Stimulated activated memory B cell treated with anti-CD40 and anti-IgM and Interleukin-4, amounts not matched to agents 10 μg/mL and 1 μg/mL and 100 μg/mL, for 72 hours (primary cell): Measurements from ENCODE around the gene TOGARAM2.

ENCODE experiments used
- ATAC-seq: fragments of 150-1000 bp; cut with Tn5 transposase; 2 replicates; pipeline ENCODE4 v1.10.0; 2021
- H3K27ac Mint-ChIP-seq: one replicate; pipeline ENCODE4 v1.8.0; 2022; ENCODE audit warnings: mild to moderate bottlenecking, mixed read lengths
- H3K27me3 Mint-ChIP-seq: one replicate; pipeline ENCODE4 v1.8.0; 2022; ENCODE audit warnings: mixed read lengths
- H3K36me3 Mint-ChIP-seq: one replicate; pipeline ENCODE4 v1.8.0; 2022; ENCODE audit warnings: mixed read lengths
- H3K4me1 Mint-ChIP-seq: one replicate; pipeline ENCODE4 v1.8.0; 2022; ENCODE audit warnings: mixed read lengths
- H3K4me3 Mint-ChIP-seq: one replicate; pipeline ENCODE4 v1.8.0; 2022; ENCODE audit warnings: mild to moderate bottlenecking, moderate library complexity, mixed read lengths
- H3K9me3 Mint-ChIP-seq: one replicate; pipeline ENCODE4 v1.8.0; 2022; ENCODE audit warnings: mixed read lengths

The TOGARAM2 gene

DNA sequence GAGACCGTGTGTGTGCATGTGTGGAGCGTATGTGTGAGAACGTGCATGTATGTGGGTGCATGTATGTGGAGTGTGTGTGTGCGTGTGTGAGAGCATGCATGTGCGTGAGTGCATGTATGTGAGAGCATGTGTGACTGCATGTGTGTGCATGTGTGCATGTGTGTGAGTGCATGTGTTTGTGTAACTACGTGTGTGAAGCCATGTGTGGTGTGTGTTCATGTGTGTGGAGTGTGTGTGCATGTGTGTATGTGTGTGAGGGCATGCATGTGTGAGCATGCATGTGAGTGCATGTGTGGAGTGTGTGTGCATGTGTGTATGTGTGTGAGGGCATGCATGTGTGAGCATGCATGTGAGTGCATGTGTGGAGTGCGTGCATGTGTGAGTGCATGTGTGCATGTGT lies 24.2 kb downstream of the TOGARAM2 start:
- no peaks in the 10 kb centered on the region for H3K27me3 Mint-ChIP-seq
- H3K9me3 Mint-ChIP-seq, result no peaks in the 10 kb centered on the region
- no peaks in the 10 kb centered on the region for H3K36me3 Mint-ChIP-seq
- peaks cover 4% of the 10 kb centered on the region for H3K4me1 Mint-ChIP-seq
- no peak for ATAC-seq
- H3K4me3 Mint-ChIP-seq, result no peak overlapping the region
- no peak overlapping the region for H3K27ac Mint-ChIP-seq

DNA sequence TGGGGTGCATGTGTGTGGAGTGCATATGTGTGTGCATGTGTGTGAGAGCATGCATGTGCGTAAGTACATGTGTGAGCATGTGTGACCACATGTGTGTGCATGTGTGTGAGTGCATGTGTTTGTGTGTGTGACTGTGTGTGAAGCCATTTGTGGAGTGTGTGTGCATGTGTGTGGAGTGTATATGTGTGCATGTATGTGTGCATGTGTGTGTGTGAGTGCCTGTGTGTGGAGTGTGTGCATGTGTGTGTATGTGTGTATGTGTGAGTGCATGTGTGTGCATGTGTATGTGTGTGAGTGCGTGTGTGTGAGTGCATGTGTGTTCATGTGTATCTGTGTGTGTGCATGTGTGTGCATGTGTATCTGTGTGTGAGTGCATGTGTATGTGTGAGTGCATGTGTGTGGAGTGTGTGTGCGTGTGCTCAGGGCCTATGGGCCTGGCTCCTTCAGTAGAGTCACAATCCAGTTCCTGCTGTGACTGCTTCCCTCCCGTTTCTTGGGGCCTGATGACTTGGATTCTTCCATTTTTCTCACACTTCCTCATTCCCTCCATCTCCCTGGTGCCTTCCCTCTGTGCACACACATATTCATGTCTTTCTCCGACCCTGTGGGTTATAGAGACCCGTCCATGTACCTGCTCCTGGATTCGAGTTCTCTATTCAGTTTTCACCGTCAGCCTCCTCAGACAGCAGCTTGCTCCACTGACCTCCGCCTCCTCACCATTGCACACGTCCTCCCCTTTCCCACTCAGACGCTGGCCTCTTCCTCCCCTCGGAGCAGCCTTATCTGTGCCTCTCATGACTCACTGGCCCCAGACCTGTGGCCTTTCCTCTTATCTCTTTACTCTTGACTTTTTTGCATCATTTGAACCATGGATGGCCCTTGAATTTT lies 25.2 kb downstream of the TOGARAM2 start:
- no peak overlapping the region for H3K4me3 Mint-ChIP-seq
- no peak for ATAC-seq
- peaks cover 1% of the 10 kb centered on the region for H3K27me3 Mint-ChIP-seq
- no peaks in the 10 kb centered on the region for H3K9me3 Mint-ChIP-seq
- peaks cover 10% of the 10 kb centered on the region for H3K4me1 Mint-ChIP-seq
- H3K36me3 Mint-ChIP-seq, result no peaks in the 10 kb centered on the region
- no peak overlapping the region for H3K27ac Mint-ChIP-seq

DNA sequence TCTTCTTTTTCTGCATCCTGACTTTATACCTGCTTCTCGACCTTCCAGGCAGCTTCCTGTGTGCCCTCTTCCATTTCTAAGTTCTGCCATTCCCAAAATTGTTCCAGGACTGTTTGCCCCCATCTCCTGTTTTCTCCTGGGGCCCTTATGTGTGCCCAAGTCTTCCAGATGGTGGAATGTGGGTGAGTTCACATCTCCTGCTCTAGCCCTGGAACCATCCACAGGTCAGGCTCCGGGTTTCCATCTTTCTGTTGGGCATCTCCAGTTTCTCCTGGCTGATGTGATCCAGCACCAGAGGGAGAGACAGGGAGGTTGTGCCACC lies 25.8 kb downstream of the TOGARAM2 start:
- Mint-ChIP-seq H3K4me1 (peaks cover 16% of the 10 kb centered on the region), H3K27ac (no peak overlapping the region), H3K27me3 (peaks cover 7% of the 10 kb centered on the region), H3K36me3 (no peaks in the 10 kb centered on the region), H3K4me3 (no peak overlapping the region), H3K9me3 (no peaks in the 10 kb centered on the region)
- ATAC-seq, result no peak

DNA sequence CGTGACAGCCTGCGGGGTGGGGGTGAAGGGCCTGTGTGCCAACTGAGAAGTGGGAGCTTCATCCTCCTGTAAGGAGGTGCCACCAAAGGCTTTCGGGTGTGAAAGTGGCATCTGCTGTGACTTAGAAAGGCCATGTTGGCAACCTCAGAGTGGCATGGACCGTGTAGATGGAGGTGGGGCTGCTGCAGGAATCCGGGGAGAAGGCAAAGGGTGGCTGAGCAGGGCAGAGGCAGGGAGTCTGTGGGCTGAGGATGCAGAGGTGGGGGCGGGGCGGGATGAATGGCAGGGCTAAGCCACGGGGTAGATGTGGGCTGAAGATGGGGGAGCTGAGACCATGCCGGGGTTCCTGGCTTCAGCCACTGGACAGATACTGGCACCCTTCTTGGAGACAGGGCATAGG lies 28.2 kb downstream of the TOGARAM2 start:
- ATAC-seq, result no peak
- Mint-ChIP-seq H3K9me3 (no peaks in the 10 kb centered on the region), H3K27me3 (peaks cover 7% of the 10 kb centered on the region), H3K27ac (peak overlapping the region; percentile 26), H3K4me1 (peaks cover 36% of the 10 kb centered on the region), H3K36me3 (no peaks in the 10 kb centered on the region), H3K4me3 (no peak overlapping the region)

DNA sequence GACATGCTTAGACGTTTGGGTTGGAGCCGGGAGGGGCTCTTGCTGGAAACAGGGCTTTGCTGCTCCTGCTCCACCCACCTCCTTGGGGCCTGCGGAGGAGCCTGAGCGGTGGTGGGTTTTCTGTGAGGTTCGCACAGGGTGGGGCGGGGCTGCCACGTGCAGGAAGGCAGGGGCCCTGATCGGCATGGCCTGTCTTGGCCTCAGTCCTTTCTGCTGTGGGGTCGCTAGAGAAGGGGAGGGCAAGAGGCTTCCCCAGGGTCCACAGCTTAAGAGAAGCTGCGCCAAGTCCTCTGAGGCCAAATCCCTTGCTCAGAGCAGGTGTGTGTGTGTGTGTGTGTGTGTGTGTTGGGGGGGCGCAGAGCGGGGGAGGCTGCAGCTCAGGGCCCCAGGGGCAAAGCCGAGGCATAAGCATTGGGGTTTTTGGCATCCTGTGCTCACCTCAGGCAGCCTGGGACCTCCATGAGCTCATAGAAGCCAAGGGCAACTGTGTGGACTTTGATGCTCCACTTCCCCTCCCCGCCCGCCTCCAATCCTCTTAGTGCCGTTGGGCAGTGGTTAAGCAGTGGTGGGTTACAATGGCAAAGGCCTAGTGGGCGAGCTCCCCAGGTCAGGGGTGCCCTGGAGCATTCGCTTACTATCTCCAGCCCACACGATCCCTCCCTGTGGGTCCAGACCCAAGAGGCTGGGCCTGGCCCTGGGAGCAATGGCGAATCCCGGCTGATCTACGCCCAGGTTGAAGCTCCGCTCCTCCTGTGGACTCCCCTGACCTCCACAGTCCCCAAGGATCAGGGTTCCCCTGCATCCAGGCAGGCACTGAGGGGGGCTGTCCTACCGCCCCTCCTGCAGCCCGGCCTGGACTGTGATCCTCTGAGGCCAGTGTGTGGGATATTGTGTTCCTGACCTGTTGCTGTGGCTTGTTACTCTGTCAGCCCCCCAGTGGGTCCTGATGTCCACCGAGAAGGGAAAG lies 28.9 kb downstream of the TOGARAM2 start:
- H3K36me3 Mint-ChIP-seq, result no peaks in the 10 kb centered on the region
- H3K27ac Mint-ChIP-seq, result peak overlapping the region; percentile 76
- peaks cover 43% of the 10 kb centered on the region for H3K4me1 Mint-ChIP-seq
- ATAC-seq, result no peak
- H3K27me3 Mint-ChIP-seq, result peaks cover 7% of the 10 kb centered on the region
- no peak overlapping the region for H3K4me3 Mint-ChIP-seq
- no peaks in the 10 kb centered on the region for H3K9me3 Mint-ChIP-seq

DNA sequence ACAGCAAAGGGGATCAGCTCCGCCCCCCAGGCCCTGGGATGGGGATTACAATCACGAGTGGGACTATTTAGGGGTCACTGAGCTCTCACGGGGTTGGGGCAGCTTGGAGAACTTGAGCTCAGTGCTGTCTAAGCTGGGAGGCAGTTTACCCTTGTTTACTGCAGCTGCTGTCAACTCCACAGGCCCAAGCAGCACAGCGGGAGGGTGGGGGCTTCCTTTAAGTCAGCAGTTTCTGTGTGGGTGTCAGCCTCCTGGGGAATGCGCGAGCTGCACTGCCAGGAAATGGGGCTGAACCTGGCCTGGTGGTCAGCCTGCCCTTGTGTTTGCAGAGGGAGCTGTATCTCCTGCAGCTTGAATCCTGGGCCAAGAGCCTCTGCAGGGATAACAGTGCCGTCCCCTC lies 29.8 kb downstream of the TOGARAM2 start:
- Mint-ChIP-seq H3K4me3 (no peak overlapping the region), H3K9me3 (no peaks in the 10 kb centered on the region), H3K27ac (peak overlapping the region; percentile 76), H3K36me3 (no peaks in the 10 kb centered on the region), H3K27me3 (peaks cover 7% of the 10 kb centered on the region), H3K4me1 (peaks cover 52% of the 10 kb centered on the region)
- peak; percentile 45 for ATAC-seq

DNA sequence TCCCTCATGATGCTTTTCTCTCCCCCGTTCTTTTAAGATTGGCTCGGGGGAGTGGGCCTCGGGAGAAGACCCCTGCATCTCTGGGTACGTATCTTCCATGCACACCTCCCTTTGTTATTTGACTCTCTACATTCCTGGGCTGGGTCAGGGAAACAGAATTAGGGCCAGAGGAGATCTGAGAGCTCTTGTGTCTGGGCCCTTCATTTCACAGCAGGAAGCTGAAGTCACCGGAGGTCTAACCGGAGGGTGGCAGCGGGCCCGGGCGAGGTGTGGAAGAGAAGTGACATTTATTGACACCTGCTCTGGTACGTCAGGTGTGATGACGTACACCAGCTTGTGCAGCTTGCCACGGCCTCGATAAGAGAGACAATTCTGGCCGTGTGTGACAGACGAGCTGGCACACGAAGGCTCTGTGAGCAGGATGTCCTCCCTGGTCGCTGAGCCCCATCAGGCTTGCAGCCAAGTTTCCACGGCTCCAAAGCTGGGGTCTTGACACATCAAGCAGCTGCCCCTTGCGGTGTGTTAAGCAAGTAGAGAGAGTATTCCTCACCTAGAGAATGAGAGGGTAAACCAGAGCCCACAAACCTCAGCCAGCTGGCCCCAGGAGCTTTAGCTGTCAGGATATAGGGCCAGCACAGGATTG lies 30.4 kb downstream of the TOGARAM2 start:
- peak overlapping the region; percentile 51 for H3K4me3 Mint-ChIP-seq
- H3K27me3 Mint-ChIP-seq, result peaks cover 7% of the 10 kb centered on the region
- no peaks in the 10 kb centered on the region for H3K9me3 Mint-ChIP-seq
- peak overlapping the region; percentile 76 for H3K27ac Mint-ChIP-seq
- peaks cover 57% of the 10 kb centered on the region for H3K4me1 Mint-ChIP-seq
- no peaks in the 10 kb centered on the region for H3K36me3 Mint-ChIP-seq
- ATAC-seq, result peak; percentile 53

DNA sequence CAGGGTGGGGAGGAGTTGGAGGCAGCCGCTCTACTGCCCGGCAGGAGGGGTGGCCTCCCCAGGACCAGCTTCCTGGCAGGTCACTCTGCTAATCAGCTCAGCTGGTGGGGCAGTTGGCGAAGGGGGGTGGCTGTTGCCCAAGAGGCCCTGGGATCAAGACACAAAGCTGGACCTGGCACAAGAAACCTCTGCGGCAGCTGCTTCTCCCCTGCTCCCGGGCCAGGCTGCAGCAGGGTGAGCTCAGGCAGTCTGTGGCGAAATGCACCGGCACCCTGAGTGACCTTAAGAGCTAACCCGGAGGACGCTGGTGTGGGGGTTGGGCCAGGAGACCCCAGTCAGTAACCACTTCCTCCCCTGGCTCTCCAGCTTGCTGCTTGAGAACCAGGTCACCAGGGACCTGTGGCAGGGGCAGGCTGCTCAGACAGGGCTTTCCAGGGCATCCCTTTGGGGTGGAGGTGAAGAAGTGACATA lies 31.1 kb downstream of the TOGARAM2 start:
- ATAC-seq, result peak; percentile 75
- peaks cover 7% of the 10 kb centered on the region for H3K27me3 Mint-ChIP-seq
- no peaks in the 10 kb centered on the region for H3K9me3 Mint-ChIP-seq
- peak overlapping the region; percentile 51 for H3K4me3 Mint-ChIP-seq
- H3K4me1 Mint-ChIP-seq, result peaks cover 62% of the 10 kb centered on the region
- peak overlapping the region; percentile 76 for H3K27ac Mint-ChIP-seq
- H3K36me3 Mint-ChIP-seq, result no peaks in the 10 kb centered on the region

DNA sequence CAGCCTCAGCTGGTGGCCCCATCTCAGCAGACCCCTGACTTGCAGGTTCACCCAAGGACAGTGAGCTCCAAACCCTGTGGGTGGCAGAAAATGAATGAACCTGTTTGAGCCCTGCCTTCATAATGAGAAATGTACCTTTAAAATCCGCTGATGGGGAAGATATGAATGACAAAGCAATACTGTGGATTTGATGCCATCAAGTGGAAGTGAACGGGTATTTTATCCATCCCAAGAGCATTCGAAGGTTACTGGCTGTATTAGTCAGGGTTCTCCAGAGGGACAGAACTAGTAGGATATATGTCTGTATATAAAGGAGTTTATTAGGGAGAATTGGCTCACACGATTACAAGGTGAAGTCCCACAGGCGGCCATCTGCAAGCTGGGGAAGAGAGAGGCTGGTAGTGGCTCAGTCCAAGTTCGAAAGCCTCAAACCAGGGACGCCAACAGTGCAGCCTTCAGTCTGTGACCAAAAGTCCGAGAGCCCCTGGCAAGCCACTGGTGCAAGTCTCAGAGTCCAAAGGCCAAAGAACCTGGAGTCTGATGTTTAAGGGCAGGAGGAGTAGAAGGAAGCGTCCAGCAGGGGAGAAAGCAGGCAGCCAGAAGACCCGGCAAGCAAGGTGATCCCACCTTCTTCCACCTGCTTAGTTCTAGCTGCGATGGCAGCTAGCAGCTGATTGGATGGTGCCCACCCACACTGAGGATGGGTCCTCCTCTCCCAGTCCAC lies 32.1 kb downstream of the TOGARAM2 start:
- no peaks in the 10 kb centered on the region for H3K36me3 Mint-ChIP-seq
- no peak overlapping the region for H3K4me3 Mint-ChIP-seq
- H3K9me3 Mint-ChIP-seq, result no peaks in the 10 kb centered on the region
- no peak overlapping the region for H3K27ac Mint-ChIP-seq
- peaks cover 62% of the 10 kb centered on the region for H3K4me1 Mint-ChIP-seq
- ATAC-seq, result no peak
- peaks cover 7% of the 10 kb centered on the region for H3K27me3 Mint-ChIP-seq

DNA sequence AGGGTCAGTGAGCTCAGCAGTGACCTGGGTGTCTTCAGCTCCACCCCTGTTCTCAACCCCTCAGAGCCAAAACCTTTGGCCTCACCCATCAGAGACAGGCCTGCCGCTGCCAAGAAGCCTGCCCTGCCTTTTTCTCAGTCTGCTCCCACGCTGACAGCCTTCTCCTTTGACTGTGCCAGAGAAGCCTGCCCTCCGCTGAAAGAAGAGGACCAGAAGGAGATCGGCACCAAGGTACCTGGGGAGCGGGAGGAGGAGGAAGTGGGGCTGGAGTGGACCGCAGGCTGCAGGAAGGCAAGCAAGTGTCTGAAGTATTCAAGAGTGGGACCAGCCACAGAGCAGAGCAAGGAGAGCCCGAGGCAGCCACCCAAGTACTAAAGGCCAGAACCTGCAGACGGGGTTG lies 33.2 kb downstream of the TOGARAM2 start:
- ATAC-seq, result peak; percentile 9
- Mint-ChIP-seq H3K27me3 (peaks cover 7% of the 10 kb centered on the region), H3K4me3 (peak overlapping the region; percentile 13), H3K4me1 (peaks cover 62% of the 10 kb centered on the region), H3K27ac (peak overlapping the region; percentile 72), H3K36me3 (no peaks in the 10 kb centered on the region), H3K9me3 (no peaks in the 10 kb centered on the region)

DNA sequence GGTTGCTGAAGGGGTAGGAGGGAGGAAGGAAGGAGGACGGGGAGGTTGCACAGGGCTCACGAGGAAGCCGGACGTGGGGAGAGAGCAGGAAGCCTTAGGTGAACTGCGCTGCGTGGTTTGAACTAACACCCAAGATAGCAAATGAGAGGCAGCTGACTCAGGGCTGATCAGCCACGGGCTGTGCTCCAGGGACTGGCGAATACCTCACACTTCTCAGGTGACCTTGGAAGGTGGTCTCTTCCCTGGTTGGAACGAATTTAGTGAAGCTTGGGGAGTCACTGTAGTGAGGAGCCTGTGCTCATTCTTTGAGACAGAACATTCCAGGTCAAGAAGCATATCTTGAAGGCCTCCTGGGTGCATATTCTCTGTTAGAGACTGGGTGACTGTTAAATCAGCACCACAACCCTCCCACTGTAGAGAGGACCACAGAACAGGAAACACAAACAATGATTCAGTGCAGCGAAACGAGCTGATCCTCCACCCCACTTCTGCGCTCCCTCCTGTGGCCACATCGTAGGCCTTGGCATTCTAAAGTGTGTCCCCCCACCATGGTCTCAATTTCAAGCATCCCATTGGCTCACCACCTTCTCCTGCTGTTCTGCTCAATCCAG lies 33.8 kb downstream of the TOGARAM2 start:
- ATAC-seq, result peak; percentile 66
- H3K4me3 Mint-ChIP-seq, result peak overlapping the region; percentile 13

DNA sequence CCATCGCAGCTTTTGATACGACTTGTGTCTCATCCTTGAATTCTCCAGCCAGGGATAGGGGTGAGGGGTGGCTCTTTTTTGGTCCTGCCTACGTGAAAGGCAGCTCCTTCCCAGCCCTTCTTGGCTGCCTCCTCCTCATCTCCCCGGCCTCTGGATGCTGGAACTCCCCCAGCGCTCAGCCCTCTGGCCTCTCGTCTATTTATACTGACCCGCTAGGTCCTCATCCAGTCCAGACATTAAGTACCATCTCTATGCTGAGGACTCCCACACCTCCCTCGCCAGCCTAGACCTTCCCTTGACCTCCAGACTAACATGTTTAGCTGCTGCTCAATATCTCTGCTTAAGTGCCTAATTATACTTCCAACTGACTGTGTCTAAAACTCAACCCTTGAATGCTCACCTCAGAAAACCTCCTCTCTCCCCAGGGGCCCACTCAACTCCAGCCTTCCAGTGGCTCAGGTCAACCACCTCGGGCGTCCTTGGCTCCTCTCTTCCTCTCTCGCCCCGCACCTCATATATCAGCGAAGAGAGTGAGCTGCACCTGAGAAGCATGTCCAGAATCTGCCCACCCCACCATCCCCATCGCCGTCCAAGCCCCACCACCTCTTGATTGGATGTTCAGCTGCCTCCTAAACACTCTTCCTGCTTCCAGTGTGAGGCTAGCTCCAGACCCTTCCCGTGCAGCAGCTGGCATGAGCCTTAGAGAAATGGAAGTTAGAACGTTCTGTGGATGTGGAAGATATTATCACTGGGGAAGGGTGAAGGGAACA lies 34.8 kb downstream of the TOGARAM2 start:
- Mint-ChIP-seq H3K9me3 (no peaks in the 10 kb centered on the region), H3K27ac (peak overlapping the region; percentile 72)

More for the DNA sequence above, 33.8 kb downstream of the TOGARAM2 start:
- H3K27me3 Mint-ChIP-seq, result peaks cover 11% of the 10 kb centered on the region
- H3K4me1 Mint-ChIP-seq, result peaks cover 62% of the 10 kb centered on the region
- no peaks in the 10 kb centered on the region for H3K36me3 Mint-ChIP-seq
- H3K9me3 Mint-ChIP-seq, result no peaks in the 10 kb centered on the region
- peak overlapping the region; percentile 72 for H3K27ac Mint-ChIP-seq

DNA sequence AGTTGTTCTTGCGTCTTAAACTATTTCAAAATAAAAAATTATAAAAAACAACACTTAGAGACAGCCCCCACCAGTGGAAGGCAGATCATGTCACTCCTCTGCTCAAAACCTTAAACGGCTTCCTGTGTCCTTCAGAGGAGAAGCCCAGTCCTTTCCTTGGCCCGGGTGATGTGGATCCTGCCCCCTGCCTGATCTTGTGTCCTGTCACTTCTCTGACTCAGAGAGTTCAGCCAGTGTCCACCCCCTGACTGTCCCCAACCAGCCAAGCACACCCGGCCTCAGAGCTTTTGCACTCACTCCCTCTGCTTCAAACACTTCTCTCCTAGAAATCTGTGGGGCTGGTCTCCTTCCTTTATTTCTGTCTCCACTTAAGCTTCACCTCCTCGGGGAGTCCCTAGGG lies 35.4 kb downstream of the TOGARAM2 start:
- Mint-ChIP-seq H3K36me3 (no peaks in the 10 kb centered on the region), H3K4me1 (peaks cover 50% of the 10 kb centered on the region), H3K4me3 (no peak overlapping the region), H3K27ac (no peak overlapping the region), H3K9me3 (no peaks in the 10 kb centered on the region), H3K27me3 (peaks cover 11% of the 10 kb centered on the region)
- no peak for ATAC-seq

More for the DNA sequence above, 34.8 kb downstream of the TOGARAM2 start:
- H3K27me3 Mint-ChIP-seq, result peaks cover 14% of the 10 kb centered on the region
- H3K36me3 Mint-ChIP-seq, result no peaks in the 10 kb centered on the region
- no peak overlapping the region for H3K4me3 Mint-ChIP-seq
- ATAC-seq, result no peak
- H3K4me1 Mint-ChIP-seq, result peaks cover 56% of the 10 kb centered on the region
